ENCODE measurements around the gene VEGFA. TPM values are rescaled to one million over a fixed set of nuclear protein-coding genes. Genes with fewer than 3 reads are reported as not detected.
A peak's percentile ranks its signal among the peaks of the same experiment; 100 is the strongest.

The VEGFA gene
- total RNA-seq, 1 experiment from 2014 or later = 174 TPM

GRCh38 chr6:43800746-43801494, 30.9 kb downstream of the VEGFA start:
- Mint-ChIP-seq H3K27me3 (ENCODE audit: insufficient read depth, unreplicated experiment) (no peaks in the 10 kb centered on the region), H3K27ac (ENCODE audit: unreplicated experiment) (peak overlapping the region; percentile 93), H3K4me1 (ENCODE audit: low read depth, unreplicated experiment) (peaks cover 84% of the 10 kb centered on the region), H3K9me3 (ENCODE audit: unreplicated experiment) (no peaks in the 10 kb centered on the region), H3K4me3 (ENCODE audit: unreplicated experiment) (no peak overlapping the region), H3K36me3 (ENCODE audit: insufficient read depth, unreplicated experiment) (peaks cover 8% of the 10 kb centered on the region)
- H3K9me3 ChIP-seq = no peaks in the 10 kb centered on the region
- H3K36me3 ChIP-seq (ENCODE audit: control insufficient read depth, insufficient read depth, low read length) = no peaks in the 10 kb centered on the region
- POLR2A ChIA-PET = interaction anchor here (0.8 kb wide), 1 partner anchor 126 kb away, joined by 4 read pairs; no protein-coding TSS in a partner anchor
- no TSS peak for BruUV-seq (replicated peaks)
- DNase-seq = no peak
- TF ChIP-seq CTCF (IDR thresholded peaks at IDR 0.05; ENCODE audit: insufficient read depth in 1 of 2, low read depth in 1 of 2, low read length in 1 of 2, severe bottlenecking in 1 of 2, unreplicated experiment in 1 of 2) = no peak
- no peaks in the 10 kb centered on the region for H3K27me3 ChIP-seq (replicated peaks; ENCODE audit: control insufficient read depth, insufficient read depth, low read length)
- intact Hi-C loops (cut with micrococcal nuclease; ENCODE audit: unreplicated experiment) = no loop called here
- CTCF ChIA-PET = interaction anchor here (0.6 to 1.2 kb wide), 2 partner anchors 278 to 297 kb away, joined by 3 to 5 read pairs; no protein-coding TSS in a partner anchor
- H3K4me3 ChIP-seq (ENCODE audit: low read depth, low read length) = no peak overlapping the region
- H3K4me1 ChIP-seq = peaks cover 86% of the 10 kb centered on the region

- CTCF ChIA-PET = interaction anchor here (0.6 to 1.2 kb wide), 2 partner anchors 277 to 297 kb away, joined by 3 to 5 read pairs; no protein-coding TSS in a partner anchor
- Mint-ChIP-seq H3K36me3 (ENCODE audit: insufficient read depth, unreplicated experiment) (peaks cover 5% of the 10 kb centered on the region), H3K4me3 (ENCODE audit: unreplicated experiment) (no peak overlapping the region), H3K4me1 (ENCODE audit: low read depth, unreplicated experiment) (peaks cover 83% of the 10 kb centered on the region), H3K27me3 (ENCODE audit: insufficient read depth, unreplicated experiment) (no peaks in the 10 kb centered on the region), H3K9me3 (ENCODE audit: unreplicated experiment) (no peaks in the 10 kb centered on the region), H3K27ac (ENCODE audit: unreplicated experiment) (peak overlapping the region; percentile 93)
- H3K4me1 ChIP-seq = peaks cover 93% of the 10 kb centered on the region
- DNase-seq = no peak
- POLR2A ChIA-PET = interaction anchor here (1.0 kb wide), 1 partner anchor 29 kb away, joined by 4 read pairs; no protein-coding TSS in a partner anchor
- H3K4me3 ChIP-seq (ENCODE audit: low read depth, low read length) = no peak overlapping the region
- no peaks in the 10 kb centered on the region for H3K27me3 ChIP-seq (replicated peaks; ENCODE audit: control insufficient read depth, insufficient read depth, low read length)
- BruUV-seq (replicated peaks) = no TSS peak
- TF ChIP-seq CTCF (IDR thresholded peaks at IDR 0.05; ENCODE audit: insufficient read depth in 1 of 2, low read depth in 1 of 2, low read length in 1 of 2, severe bottlenecking in 1 of 2, unreplicated experiment in 1 of 2) = no peak
- no peaks in the 10 kb centered on the region for H3K36me3 ChIP-seq (ENCODE audit: control insufficient read depth, insufficient read depth, low read length)
- no peaks in the 10 kb centered on the region for H3K9me3 ChIP-seq
- intact Hi-C loops (cut with micrococcal nuclease; ENCODE audit: unreplicated experiment) = no loop called here
These were observed 31.6 kb downstream of the VEGFA start for GRCh38 chr6:43801495-43802181.

- no peak for TF ChIP-seq CTCF (IDR thresholded peaks at IDR 0.05; ENCODE audit: insufficient read depth in 1 of 2, low read depth in 1 of 2, low read length in 1 of 2, severe bottlenecking in 1 of 2, unreplicated experiment in 1 of 2)
- Mint-ChIP-seq H3K9me3 (ENCODE audit: unreplicated experiment) (no peaks in the 10 kb centered on the region), H3K4me1 (ENCODE audit: low read depth, unreplicated experiment) (peaks cover 85% of the 10 kb centered on the region), H3K27ac (ENCODE audit: unreplicated experiment) (peak overlapping the region; percentile 93), H3K4me3 (ENCODE audit: unreplicated experiment) (peak overlapping the region; percentile 59), H3K27me3 (ENCODE audit: insufficient read depth, unreplicated experiment) (no peaks in the 10 kb centered on the region), H3K36me3 (ENCODE audit: insufficient read depth, unreplicated experiment) (peaks cover 5% of the 10 kb centered on the region)
- peak; percentile 77 to 84 for DNase-seq
- POLR2A ChIA-PET = interaction anchor here (0.5 to 1.3 kb wide), 6 partner anchors 16 to 420 kb away, joined by 3 to 13 read pairs (median 3); partner anchors contain the start of genes MAD2L1BP, SLC29A1 and VEGFA
- H3K27me3 ChIP-seq (replicated peaks; ENCODE audit: control insufficient read depth, insufficient read depth, low read length) = no peaks in the 10 kb centered on the region
- H3K4me3 ChIP-seq (ENCODE audit: low read depth, low read length) = no peak overlapping the region
- CTCF ChIA-PET = interaction anchor here (1.6 to 2.2 kb wide), 2 partner anchors 30 to 124 kb away, joined by 4 to 7 read pairs; no protein-coding TSS in a partner anchor
- intact Hi-C loops (cut with micrococcal nuclease; ENCODE audit: unreplicated experiment) = no loop called here
- H3K36me3 ChIP-seq (ENCODE audit: control insufficient read depth, insufficient read depth, low read length) = no peaks in the 10 kb centered on the region
- H3K4me1 ChIP-seq = peaks cover 99% of the 10 kb centered on the region
- no TSS peak for BruUV-seq (replicated peaks)
- H3K9me3 ChIP-seq = no peaks in the 10 kb centered on the region
These were observed 33.2 kb downstream of the VEGFA start for GRCh38 chr6:43803055-43803782.

Measured in Caco-2 (cell line).